Activated CD8-positive, alpha-beta T cell treated with anti-CD3 and anti-CD28 coated beads for 36 hours (primary cell): Measurements from ENCODE around the gene ZNF346. TPM values are rescaled to one million over a fixed set of nuclear protein-coding genes. Genes with fewer than 3 reads are reported as not detected.
"Not testable (repeated sequence)": the region's sequence is repeated elsewhere in the genome, so short reads cannot be mapped to it uniquely, and the experiment has no call there.

Source experiments
- ATAC-seq: fragments of 200-7000 bp; cut with Tn5 transposase; one replicate; pipeline ENCODE4 v1.10.0; 2021; ENCODE audit warnings: mild to moderate bottlenecking, moderate library complexity
- CTCF ChIA-PET: fragments of 350-600 bp; sonication (Branson Sonifier 250); formaldehyde crosslinking; loops from one replicate; lab custom pipeline; 2021; ENCODE audit warnings: antibody characterized with exemption; lab: Charles Lee
- POLR2A ChIA-PET: fragments of 350-600 bp; sonication (Branson Sonifier 250); formaldehyde crosslinking; loops from one replicate; lab custom pipeline; 2021; ENCODE audit warnings: antibody characterized with exemption; lab: Charles Lee
- DNase-seq: peaks from one replicate; pipeline ENCODE4 v3.0.0-alpha.2; 2020
- H3K27ac Mint-ChIP-seq: one replicate; pipeline ENCODE4 v1.8.0; 2021; ENCODE audit warnings: mild to moderate bottlenecking, mixed read lengths
- H3K27me3 Mint-ChIP-seq: one replicate; pipeline ENCODE4 v1.8.0; 2021; ENCODE audit warnings: mixed read lengths
- H3K36me3 Mint-ChIP-seq: one replicate; pipeline ENCODE4 v1.8.0; 2021; ENCODE audit warnings: low read depth, mixed read lengths
- H3K4me1 Mint-ChIP-seq: one replicate; pipeline ENCODE4 v1.8.0; 2021; ENCODE audit warnings: low read depth, mixed read lengths
- H3K4me3 Mint-ChIP-seq: one replicate; pipeline ENCODE4 v1.8.0; 2021; ENCODE audit warnings: mild to moderate bottlenecking, moderate library complexity, mixed read lengths
- H3K9me3 Mint-ChIP-seq: one replicate; pipeline ENCODE4 v1.8.0; 2021; ENCODE audit warnings: mixed read lengths
- intact Hi-C: fragments of 100-400 bp; cut with micrococcal nuclease; formaldehyde crosslinking; loops from one replicate; pipeline ENCODE4 v1.10.0; 2022
- total RNA-seq, 2 experiments: library from RNA; stranded (reverse); gene quantifications; one replicate each; pipeline ENCODE4 v1.2.3, GENCODE V29; 2021
- TF ChIP-seq, protein P1 (sequence below): fragments of 200-600 bp; IDR thresholded peaks from one replicate; pipeline ENCODE4 v1.8.0; 2022; ENCODE audit warnings: antibody characterized with exemption, mild to moderate bottlenecking

Gene ZNF346
- total RNA-seq, 2 experiments from 2014 or later, result 15.0 to 17.0 TPM

DNA sequence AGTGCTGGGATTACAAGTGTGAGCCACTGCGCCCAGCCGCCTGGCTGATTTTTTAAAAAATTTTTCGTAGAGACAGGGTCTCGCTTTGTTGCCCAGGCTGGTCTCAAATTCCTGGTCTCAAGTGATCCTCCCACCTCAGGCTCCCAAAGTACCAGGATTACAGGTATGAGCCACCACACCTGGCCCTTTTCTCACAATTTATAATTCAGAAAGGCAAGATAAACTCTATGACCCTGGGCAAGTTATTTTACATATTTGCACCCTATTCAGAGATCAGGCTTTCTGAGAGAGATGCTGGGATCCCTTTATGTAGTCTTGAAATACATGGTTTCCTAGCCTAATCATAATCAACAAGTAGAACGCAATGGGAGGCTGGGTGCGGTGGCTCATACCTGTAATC is 20.6 kb downstream of the ZNF346 start:
- H3K4me1 Mint-ChIP-seq, result peaks cover 7% of the 10 kb centered on the region
- ATAC-seq (no peak), DNase-seq (no peak)
- no peaks in the 10 kb centered on the region for H3K27me3 Mint-ChIP-seq
- H3K27ac Mint-ChIP-seq, result no peak overlapping the region
- POLR2A ChIA-PET, result no interaction called here
- no peaks in the 10 kb centered on the region for H3K9me3 Mint-ChIP-seq
- TF ChIP-seq, protein P1, sequence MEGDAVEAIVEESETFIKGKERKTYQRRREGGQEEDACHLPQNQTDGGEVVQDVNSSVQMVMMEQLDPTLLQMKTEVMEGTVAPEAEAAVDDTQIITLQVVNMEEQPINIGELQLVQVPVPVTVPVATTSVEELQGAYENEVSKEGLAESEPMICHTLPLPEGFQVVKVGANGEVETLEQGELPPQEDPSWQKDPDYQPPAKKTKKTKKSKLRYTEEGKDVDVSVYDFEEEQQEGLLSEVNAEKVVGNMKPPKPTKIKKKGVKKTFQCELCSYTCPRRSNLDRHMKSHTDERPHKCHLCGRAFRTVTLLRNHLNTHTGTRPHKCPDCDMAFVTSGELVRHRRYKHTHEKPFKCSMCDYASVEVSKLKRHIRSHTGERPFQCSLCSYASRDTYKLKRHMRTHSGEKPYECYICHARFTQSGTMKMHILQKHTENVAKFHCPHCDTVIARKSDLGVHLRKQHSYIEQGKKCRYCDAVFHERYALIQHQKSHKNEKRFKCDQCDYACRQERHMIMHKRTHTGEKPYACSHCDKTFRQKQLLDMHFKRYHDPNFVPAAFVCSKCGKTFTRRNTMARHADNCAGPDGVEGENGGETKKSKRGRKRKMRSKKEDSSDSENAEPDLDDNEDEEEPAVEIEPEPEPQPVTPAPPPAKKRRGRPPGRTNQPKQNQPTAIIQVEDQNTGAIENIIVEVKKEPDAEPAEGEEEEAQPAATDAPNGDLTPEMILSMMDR, result no peak
- intact Hi-C loops, result no loop called here
- H3K4me3 Mint-ChIP-seq, result no peak overlapping the region
- H3K36me3 Mint-ChIP-seq, result peaks cover 21% of the 10 kb centered on the region
- CTCF ChIA-PET, result interaction anchor here (1.2 to 2.4 kb wide), 2 partner anchors 29 to 382 kb away, joined by 4 to 8 read pairs; no protein-coding TSS in a partner anchor

DNA sequence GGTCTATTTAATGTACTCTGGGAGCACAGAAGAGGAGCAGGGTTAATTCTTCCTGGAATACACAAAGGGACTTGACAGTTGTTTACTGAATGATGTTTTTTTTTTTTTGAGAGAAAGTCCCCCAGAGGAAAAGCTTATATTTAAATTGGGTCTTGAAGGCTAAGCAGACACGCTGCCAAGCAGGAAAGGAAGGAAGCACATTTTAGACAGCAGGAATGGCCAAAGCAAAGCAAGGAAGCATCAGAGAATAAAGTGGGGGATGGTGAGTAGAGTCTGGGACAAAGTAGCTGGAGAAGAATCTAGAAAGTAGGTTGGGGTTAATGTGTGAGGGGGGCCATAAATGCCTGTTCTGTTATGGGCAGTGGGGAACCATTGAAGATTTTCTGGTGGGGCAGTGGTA is 21.5 kb downstream of the ZNF346 start:
- H3K27me3 Mint-ChIP-seq, result no peaks in the 10 kb centered on the region
- H3K4me3 Mint-ChIP-seq, result no peak overlapping the region
- no peak overlapping the region for H3K27ac Mint-ChIP-seq
- ChIA-PET POLR2A (interaction anchor here (0.8 kb wide), 1 partner anchor 21 kb away, joined by 3 read pairs; no protein-coding TSS in a partner anchor), CTCF (interaction anchor here (1.2 to 2.4 kb wide), 3 partner anchors 14 to 383 kb away, joined by 3 to 8 read pairs (median 4); no protein-coding TSS in a partner anchor)
- H3K36me3 Mint-ChIP-seq, result peaks cover 23% of the 10 kb centered on the region
- peaks cover 7% of the 10 kb centered on the region for H3K4me1 Mint-ChIP-seq
- ATAC-seq (no peak), DNase-seq (no peak)
- TF ChIP-seq, protein P1, result no peak
- intact Hi-C loops, result no loop called here
- H3K9me3 Mint-ChIP-seq, result no peaks in the 10 kb centered on the region

DNA sequence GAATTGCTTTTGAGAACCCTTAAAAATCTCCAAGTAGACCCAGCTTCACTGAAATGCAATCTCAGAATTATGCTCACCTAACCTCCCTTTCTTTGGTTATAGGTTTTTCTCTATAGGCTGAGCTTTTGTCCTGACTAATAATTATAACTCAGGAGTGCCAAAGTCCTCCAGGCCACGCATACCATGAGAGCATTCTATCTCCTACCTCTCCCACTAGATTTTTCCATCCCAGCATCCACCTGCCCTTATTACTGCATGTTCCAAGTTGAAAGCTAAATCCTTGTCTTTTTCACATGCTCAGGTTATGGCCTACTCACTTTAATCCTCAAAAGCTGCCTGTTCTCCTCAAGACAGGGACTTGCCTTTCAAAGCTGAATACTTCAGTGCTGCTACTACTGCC is 22.1 kb downstream of the ZNF346 start:
- ChIA-PET CTCF (interaction anchor here (1.5 to 2.4 kb wide), 2 partner anchors 14 to 27 kb away, joined by 3 to 8 read pairs; no protein-coding TSS in a partner anchor), POLR2A (interaction anchor here (0.8 kb wide), 1 partner anchor 21 kb away, joined by 3 read pairs; no protein-coding TSS in a partner anchor)
- no peak overlapping the region for H3K27ac Mint-ChIP-seq
- H3K9me3 Mint-ChIP-seq, result no peaks in the 10 kb centered on the region
- no peak overlapping the region for H3K4me3 Mint-ChIP-seq
- peaks cover 7% of the 10 kb centered on the region for H3K4me1 Mint-ChIP-seq
- peaks cover 26% of the 10 kb centered on the region for H3K36me3 Mint-ChIP-seq
- no peaks in the 10 kb centered on the region for H3K27me3 Mint-ChIP-seq
- TF ChIP-seq, protein P1, result no peak
- no peak for DNase-seq
- intact Hi-C loops, result no loop called here
- no peak for ATAC-seq

DNA sequence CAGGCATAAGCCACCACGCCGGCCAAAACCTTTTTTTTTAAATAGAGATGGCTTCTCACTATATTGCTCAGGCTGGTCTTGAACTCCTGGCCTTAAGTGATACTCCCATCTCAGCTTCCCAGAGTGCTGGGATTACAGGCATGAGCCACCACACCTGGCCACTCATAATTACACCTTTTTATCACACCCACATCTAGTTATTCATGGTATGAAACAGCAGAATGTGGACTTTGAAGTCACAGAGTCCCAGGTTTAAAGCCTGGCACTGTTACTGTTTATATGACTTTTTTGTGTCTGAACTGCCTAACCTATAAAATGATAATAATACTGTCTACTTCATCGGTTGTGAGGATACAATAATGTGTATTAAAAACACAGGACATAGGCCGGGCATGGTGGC is 23.1 kb downstream of the ZNF346 start:
- DNase-seq, result no peak
- Mint-ChIP-seq H3K4me1 (peaks cover 5% of the 10 kb centered on the region), H3K4me3 (no peak overlapping the region), H3K27me3 (no peaks in the 10 kb centered on the region), H3K9me3 (no peaks in the 10 kb centered on the region), H3K27ac (no peak overlapping the region), H3K36me3 (peaks cover 30% of the 10 kb centered on the region)
- no peak for ATAC-seq
- TF ChIP-seq, protein P1, result no peak
- intact Hi-C loops, result no loop called here
- CTCF ChIA-PET, result interaction anchor here (1.0 to 2.4 kb wide), 2 partner anchors 26 kb away, joined by 3 to 8 read pairs; no protein-coding TSS in a partner anchor
- POLR2A ChIA-PET, result no interaction called here

DNA sequence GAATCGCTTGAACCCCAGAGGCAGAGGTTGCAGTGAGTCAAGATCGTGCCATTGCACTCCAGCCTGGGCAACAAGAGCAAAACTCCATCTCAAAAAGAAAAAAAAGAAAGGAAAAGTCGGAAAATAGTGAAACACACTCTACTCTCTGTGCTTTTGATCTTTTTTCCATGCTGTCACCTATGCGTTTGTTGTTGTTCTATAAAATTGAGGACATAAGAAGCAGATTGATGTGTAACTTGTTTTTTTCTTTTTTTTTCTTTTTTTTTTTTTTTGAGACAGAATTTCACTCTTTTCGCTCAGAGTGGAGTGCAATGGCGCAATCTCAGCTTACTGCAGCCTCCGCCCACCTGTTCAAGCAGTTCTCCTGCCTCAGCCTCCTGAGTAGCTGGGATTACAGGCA is 26.0 kb downstream of the ZNF346 start:
- H3K9me3 Mint-ChIP-seq, H3K27ac Mint-ChIP-seq, H3K4me1 Mint-ChIP-seq, H3K27me3 Mint-ChIP-seq, POLR2A ChIA-PET, DNase-seq, CTCF ChIA-PET, H3K4me3 Mint-ChIP-seq, intact Hi-C loops, ATAC-seq: not testable (repeated sequence)
- peaks cover 27% of the 10 kb centered on the region for H3K36me3 Mint-ChIP-seq
